OCI-LY1 (cell line): ENCODE measurements around the gene SEMA3A.

Experiments
- EZH2 ChIP-seq: fragments of 200-600 bp; sonication (generic), shearing (Covaris generic); IDR thresholded peaks from 2 replicates; pipeline ENCODE4 v1.8.0; 2017; ENCODE audit warnings: borderline replicate concordance, mixed run types, mild to moderate bottlenecking, antibody characterized with exemption, low read length, moderate library complexity, mixed read lengths
- TF ChIP-seq, protein P1 (sequence below): fragments of 200-600 bp; sonication (generic), shearing (Covaris generic); IDR thresholded peaks from 2 replicates; pipeline ENCODE4 v1.5.1; 2017; ENCODE audit warnings: mild to moderate bottlenecking, antibody characterized with exemption, low read length, moderate library complexity, mixed read lengths

DNA sequence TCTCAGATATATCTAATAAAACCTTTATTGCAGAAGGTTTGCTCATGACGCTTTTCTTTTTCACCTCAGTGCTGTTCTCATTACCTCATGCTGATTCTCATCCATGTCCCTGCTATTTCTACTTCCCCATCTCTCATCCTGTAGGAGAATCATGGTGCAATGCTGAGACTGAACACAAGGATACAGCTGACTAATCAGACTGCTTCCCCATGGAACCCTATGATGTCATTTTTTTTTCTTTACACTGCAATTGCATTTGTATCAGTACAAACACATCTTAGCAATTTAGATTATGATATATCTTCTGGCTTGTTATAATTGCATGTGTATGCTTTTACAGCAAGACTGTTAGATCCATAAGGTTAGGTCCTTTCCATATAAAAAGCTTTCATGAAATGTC is 93.7 kb downstream of the SEMA3A start:
- TF ChIP-seq, protein P1, sequence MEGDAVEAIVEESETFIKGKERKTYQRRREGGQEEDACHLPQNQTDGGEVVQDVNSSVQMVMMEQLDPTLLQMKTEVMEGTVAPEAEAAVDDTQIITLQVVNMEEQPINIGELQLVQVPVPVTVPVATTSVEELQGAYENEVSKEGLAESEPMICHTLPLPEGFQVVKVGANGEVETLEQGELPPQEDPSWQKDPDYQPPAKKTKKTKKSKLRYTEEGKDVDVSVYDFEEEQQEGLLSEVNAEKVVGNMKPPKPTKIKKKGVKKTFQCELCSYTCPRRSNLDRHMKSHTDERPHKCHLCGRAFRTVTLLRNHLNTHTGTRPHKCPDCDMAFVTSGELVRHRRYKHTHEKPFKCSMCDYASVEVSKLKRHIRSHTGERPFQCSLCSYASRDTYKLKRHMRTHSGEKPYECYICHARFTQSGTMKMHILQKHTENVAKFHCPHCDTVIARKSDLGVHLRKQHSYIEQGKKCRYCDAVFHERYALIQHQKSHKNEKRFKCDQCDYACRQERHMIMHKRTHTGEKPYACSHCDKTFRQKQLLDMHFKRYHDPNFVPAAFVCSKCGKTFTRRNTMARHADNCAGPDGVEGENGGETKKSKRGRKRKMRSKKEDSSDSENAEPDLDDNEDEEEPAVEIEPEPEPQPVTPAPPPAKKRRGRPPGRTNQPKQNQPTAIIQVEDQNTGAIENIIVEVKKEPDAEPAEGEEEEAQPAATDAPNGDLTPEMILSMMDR, result no peak
- TF ChIP-seq EZH2, result no peak
